ENCODE results near the gene HES1.

Gene HES1

DNA sequence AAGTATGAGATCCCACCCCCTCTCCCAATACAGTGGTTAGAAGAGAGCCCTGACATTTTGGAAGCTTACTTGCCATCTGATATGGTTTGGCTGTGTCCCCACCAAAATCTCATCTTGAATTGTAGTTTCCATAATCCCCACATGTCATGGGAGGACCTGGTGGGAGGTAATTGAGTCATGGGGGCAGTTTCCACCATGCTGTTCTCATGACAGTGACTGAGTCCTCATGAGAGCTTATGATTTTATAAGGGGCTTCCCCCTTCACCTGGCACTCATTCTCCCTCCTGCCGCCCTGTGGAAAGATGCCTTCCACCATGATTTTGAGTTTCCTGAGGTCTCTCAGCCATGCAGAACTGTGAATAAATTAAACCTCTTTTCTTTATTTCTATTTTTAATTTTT is 28.8 kb upstream of the HES1 start:
- H3K4me3 ChIP-seq (replicated peaks; ENCODE audit: insufficient read depth, low read length), result no peak overlapping the region
- H3K27me3 ChIP-seq (ENCODE audit: insufficient read depth, poor library complexity, severe bottlenecking), result no peaks in the 10 kb centered on the region
- DNase-seq (ENCODE audit: low read depth in 1 of 2, low spot score in 1 of 2), result no peak
- TF ChIP-seq SPI1 (IDR thresholded peaks at IDR 0.05; ENCODE audit: borderline replicate concordance, low read depth) (no peak), GABPA (IDR thresholded peaks at IDR 0.05; ENCODE audit: low read depth) (no peak), POLR2AphosphoS5 (IDR thresholded peaks at IDR 0.05; ENCODE audit: low read depth) (no peak)
- TF ChIP-seq, protein P1, sequence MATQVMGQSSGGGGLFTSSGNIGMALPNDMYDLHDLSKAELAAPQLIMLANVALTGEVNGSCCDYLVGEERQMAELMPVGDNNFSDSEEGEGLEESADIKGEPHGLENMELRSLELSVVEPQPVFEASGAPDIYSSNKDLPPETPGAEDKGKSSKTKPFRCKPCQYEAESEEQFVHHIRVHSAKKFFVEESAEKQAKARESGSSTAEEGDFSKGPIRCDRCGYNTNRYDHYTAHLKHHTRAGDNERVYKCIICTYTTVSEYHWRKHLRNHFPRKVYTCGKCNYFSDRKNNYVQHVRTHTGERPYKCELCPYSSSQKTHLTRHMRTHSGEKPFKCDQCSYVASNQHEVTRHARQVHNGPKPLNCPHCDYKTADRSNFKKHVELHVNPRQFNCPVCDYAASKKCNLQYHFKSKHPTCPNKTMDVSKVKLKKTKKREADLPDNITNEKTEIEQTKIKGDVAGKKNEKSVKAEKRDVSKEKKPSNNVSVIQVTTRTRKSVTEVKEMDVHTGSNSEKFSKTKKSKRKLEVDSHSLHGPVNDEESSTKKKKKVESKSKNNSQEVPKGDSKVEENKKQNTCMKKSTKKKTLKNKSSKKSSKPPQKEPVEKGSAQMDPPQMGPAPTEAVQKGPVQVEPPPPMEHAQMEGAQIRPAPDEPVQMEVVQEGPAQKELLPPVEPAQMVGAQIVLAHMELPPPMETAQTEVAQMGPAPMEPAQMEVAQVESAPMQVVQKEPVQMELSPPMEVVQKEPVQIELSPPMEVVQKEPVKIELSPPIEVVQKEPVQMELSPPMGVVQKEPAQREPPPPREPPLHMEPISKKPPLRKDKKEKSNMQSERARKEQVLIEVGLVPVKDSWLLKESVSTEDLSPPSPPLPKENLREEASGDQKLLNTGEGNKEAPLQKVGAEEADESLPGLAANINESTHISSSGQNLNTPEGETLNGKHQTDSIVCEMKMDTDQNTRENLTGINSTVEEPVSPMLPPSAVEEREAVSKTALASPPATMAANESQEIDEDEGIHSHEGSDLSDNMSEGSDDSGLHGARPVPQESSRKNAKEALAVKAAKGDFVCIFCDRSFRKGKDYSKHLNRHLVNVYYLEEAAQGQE (IDR thresholded peaks at IDR 0.05; ENCODE audit: insufficient replicate concordance, low read depth), result no peak
- TF ChIP-seq, protein P2, sequence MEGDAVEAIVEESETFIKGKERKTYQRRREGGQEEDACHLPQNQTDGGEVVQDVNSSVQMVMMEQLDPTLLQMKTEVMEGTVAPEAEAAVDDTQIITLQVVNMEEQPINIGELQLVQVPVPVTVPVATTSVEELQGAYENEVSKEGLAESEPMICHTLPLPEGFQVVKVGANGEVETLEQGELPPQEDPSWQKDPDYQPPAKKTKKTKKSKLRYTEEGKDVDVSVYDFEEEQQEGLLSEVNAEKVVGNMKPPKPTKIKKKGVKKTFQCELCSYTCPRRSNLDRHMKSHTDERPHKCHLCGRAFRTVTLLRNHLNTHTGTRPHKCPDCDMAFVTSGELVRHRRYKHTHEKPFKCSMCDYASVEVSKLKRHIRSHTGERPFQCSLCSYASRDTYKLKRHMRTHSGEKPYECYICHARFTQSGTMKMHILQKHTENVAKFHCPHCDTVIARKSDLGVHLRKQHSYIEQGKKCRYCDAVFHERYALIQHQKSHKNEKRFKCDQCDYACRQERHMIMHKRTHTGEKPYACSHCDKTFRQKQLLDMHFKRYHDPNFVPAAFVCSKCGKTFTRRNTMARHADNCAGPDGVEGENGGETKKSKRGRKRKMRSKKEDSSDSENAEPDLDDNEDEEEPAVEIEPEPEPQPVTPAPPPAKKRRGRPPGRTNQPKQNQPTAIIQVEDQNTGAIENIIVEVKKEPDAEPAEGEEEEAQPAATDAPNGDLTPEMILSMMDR (IDR thresholded peaks at IDR 0.05; ENCODE audit: insufficient read depth, low read length), result no peak
- no peak overlapping the region for H3K27ac ChIP-seq (replicated peaks)

DNA sequence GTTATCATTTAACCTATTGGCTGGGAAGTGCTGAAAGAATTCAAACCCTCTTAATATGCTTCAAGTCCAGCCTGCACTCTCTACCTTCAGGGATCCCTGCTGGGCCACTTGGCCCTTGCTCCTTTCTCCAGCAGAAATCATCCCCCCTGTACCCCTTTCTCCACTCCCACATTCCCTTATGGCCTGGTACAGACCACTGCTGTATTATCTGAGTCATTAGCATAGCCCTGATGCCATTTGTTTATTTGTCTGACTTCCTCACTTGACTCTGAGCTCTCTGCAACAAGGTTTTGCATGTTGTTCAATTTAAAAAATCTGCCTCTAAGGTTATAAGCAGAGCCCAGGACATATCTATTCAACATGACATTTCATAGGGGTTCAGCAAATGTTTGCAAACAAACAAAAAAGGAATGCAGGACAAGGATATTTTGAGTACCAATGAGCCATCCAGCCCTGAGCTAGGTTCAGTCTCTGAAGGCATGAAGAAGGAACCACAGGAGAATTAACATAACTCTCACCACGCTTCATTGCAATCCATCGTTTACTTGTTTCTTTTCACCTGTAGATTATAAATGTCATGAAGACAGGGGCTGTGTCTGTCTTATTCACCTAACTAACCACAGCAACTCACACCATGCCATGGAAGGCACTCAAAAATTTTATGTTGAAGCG is 26.6 kb upstream of the HES1 start:
- Histone ChIP-seq H3K27me3 (ENCODE audit: insufficient read depth, poor library complexity, severe bottlenecking) (no peaks in the 10 kb centered on the region), H3K27ac (replicated peaks) (no peak overlapping the region), H3K4me3 (replicated peaks; ENCODE audit: insufficient read depth, low read length) (no peak overlapping the region)
- no peak for DNase-seq (ENCODE audit: low read depth in 1 of 2, low spot score in 1 of 2)
- TF ChIP-seq SPI1 (IDR thresholded peaks at IDR 0.05; ENCODE audit: borderline replicate concordance, low read depth), result peak; percentile 28; the same call in 1 of the 2 replicates
- TF ChIP-seq GABPA (IDR thresholded peaks at IDR 0.05; ENCODE audit: low read depth), result no peak

DNA sequence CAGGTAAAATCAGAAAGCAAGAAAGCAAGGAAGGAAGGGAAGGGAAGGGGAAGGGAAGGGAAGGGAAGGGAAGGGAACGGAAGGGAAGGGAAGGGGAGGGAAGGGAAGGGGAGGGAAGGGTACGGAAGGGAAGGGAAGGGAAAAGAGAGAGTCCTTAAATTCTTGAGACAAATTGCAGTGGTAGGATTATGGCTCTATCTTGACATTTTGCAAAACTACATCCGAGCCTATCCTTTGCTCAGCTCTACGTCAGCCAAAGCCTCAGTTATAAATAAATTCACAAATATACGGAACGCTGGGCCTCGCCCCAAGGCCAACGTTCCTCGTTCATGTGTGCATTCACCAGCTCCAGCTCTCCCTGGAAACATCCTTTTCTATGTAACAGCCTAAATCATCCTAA is 25.5 kb upstream of the HES1 start:
- TF ChIP-seq SPI1 (IDR thresholded peaks at IDR 0.05; ENCODE audit: borderline replicate concordance, low read depth) (no peak), POLR2AphosphoS5 (IDR thresholded peaks at IDR 0.05; ENCODE audit: low read depth) (no peak), GABPA (IDR thresholded peaks at IDR 0.05; ENCODE audit: low read depth) (no peak)
- TF ChIP-seq, protein P2 (IDR thresholded peaks at IDR 0.05; ENCODE audit: insufficient read depth, low read length), result no peak
- TF ChIP-seq, protein P1 (IDR thresholded peaks at IDR 0.05; ENCODE audit: insufficient replicate concordance, low read depth), result no peak
- Histone ChIP-seq H3K4me3 (replicated peaks; ENCODE audit: insufficient read depth, low read length) (no peak overlapping the region), H3K27ac (replicated peaks) (no peak overlapping the region), H3K27me3 (ENCODE audit: insufficient read depth, poor library complexity, severe bottlenecking) (no peaks in the 10 kb centered on the region)
- DNase-seq (ENCODE audit: low read depth in 1 of 2, low spot score in 1 of 2), result no peak

DNA sequence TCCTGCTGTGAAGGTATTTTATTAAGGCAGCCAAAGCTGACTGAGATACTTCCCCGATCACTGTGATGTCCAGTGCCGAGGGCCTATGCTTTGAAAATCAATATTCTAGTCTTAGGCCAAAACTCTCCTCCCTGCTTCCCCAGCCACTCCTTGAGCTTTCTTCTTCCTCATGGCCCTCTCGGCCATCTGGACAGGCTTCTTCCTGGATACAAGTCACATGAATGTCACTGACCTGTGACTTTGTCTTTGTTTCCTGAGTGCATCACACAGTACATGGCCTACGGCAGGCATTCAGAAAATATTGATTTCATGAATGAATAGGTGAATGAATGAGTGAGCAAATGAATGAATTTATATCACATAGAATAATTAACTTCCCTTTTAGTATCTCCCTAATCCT is 24.6 kb upstream of the HES1 start:
- no peak for DNase-seq (ENCODE audit: low read depth in 1 of 2, low spot score in 1 of 2)
- TF ChIP-seq GABPA (IDR thresholded peaks at IDR 0.05; ENCODE audit: low read depth) (no peak), SPI1 (IDR thresholded peaks at IDR 0.05; ENCODE audit: borderline replicate concordance, low read depth) (no peak), POLR2AphosphoS5 (IDR thresholded peaks at IDR 0.05; ENCODE audit: low read depth) (no peak)
- TF ChIP-seq, protein P2 (IDR thresholded peaks at IDR 0.05; ENCODE audit: insufficient read depth, low read length), result no peak

More for the DNA sequence above, 24.6 kb upstream of the HES1 start:
- no peak overlapping the region for H3K27ac ChIP-seq (replicated peaks)
- no peak overlapping the region for H3K4me3 ChIP-seq (replicated peaks; ENCODE audit: insufficient read depth, low read length)
- H3K27me3 ChIP-seq (ENCODE audit: insufficient read depth, poor library complexity, severe bottlenecking), result no peaks in the 10 kb centered on the region
